HG02623 (cell line): Measurements from ENCODE around the gene GOLGA8J.
"Not testable (repeated sequence)": the region's sequence is repeated elsewhere in the genome, so short reads cannot be mapped to it uniquely, and the experiment has no call there.

ENCODE experiments used
- ATAC-seq: cut with Tn5 transposase; IDR thresholded peaks from one replicate; pipeline ENCODE4 v1.9.1; 2021; ENCODE audit warnings: moderate library complexity; ENCODE audit not compliant: unreplicated experiment

Gene GOLGA8J

GRCh38 chr15:30073915-30074314, 8.8 kb upstream of the GOLGA8J start:
- ATAC-seq = no peak

DNA sequence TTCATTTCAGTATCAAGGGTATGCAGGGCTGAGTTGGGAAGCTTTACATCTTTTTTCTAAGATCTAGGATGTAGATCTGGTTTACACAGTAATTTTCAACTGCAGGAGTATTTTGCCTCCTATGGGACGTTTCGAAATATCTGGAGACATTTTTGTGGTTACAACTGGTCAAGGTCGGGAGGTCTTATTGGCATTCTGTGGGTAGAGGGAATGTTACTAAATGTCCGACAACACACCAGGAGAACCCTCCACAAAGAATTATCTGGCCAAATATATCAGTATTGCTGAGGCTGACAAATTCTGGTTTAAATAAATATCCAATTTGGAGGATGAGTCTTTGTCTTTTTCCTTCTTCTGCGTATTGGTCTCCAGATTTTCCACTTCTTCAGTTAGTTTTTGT, 1.9 kb upstream of the GOLGA8J start:
- not testable (repeated sequence) for ATAC-seq

- not testable (repeated sequence) for ATAC-seq
These were observed 15.1 kb downstream of the GOLGA8J start for GRCh38 chr15:30097827-30098226.

- ATAC-seq = not testable (repeated sequence)
These were observed 20.1 kb downstream of the GOLGA8J start for GRCh38 chr15:30102890-30103289.

- not testable (repeated sequence) for ATAC-seq
These were observed 21.3 kb downstream of the GOLGA8J start for GRCh38 chr15:30103941-30104507.

DNA sequence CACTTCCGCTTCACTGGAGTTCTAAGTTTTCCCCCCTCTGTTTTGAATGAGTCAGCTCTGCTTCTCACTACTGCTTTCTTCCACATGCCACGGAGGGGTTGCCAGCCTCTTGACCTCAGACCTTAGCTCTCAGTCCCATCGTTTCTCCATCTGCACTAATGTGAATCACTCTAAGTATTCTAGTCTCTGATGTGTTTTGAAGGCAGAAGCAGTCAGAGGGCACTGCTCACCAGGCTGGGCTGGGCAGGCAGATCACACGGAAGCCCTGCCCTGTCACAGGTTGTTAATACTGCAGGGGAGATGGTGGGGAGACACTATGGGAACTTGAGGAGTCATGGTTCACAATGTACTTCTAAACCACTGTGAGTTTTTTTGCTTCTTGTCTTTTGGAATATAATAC, 27.8 kb downstream of the GOLGA8J start:
- ATAC-seq = not testable (repeated sequence)

- ATAC-seq = not testable (repeated sequence)
These were observed 47.3 kb downstream of the GOLGA8J start for GRCh38 chr15:30130066-30130465.

DNA sequence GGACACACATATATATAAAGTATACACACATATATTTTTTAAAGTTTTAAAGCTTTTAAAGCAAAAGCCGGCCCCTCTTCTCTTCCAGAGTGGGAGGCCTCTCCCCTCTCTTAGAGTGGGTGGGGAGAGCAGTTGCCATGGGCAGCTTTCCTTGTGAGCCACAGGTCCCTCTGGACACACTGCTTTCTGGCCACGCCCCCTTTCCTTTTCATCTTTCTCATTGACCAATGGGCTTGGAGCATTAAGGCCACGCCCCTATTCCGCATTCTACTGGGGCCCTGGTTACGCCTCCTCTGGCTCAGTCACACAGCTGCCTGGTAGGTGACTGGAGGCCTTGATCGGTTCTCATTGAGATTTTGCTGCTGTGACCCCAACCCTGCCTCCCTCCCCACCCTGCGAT, 52.0 kb downstream of the GOLGA8J start, which contains the start of gene GOLGA8T:
GOLGA8T (plus strand) TSS at position 301 of the 400 bp plus-strand sequence; CDS start at position 399, 98 bp downstream.
- ATAC-seq = not testable (repeated sequence)
